Kidney (tissue), 14 donors: Measurements from ENCODE around the gene SATB1. TPM values are rescaled to one million over a fixed set of nuclear protein-coding genes. Genes with fewer than 3 reads are reported as not detected.
"Not testable (repeated sequence)": the region's sequence is repeated elsewhere in the genome, so short reads cannot be mapped to it uniquely, and the experiment has no call there.

Experiments used
- DNase-seq, 5 donors: peaks; one replicate each; pipeline ENCODE4 v3.0.0-alpha.2; 2013 to 2020
- FAIRE-seq: peaks from 2 replicates; lab custom pipeline; 2012; peaks lifted over from hg19 to GRCh38; lab: Jason Lieb, UNC
- H3K27ac ChIP-seq, 2 donors: one replicate each; pipeline ENCODE4 v1.7.0; 2013; ENCODE audit warnings: low read depth in 2 of 2, low read length in 2 of 2, inconsistent platforms in 1 of 2
- H3K27me3 ChIP-seq: one replicate; pipeline ENCODE4 v1.7.1; 2013; ENCODE audit warnings: low read length, inconsistent platforms; ENCODE audit not compliant: control insufficient read depth, insufficient read depth
- H3K36me3 ChIP-seq, 3 donors: one replicate each; pipeline versions ENCODE4 v1.7.0 to v1.7.1; 2013; ENCODE audit warnings: low read length in 3 of 3, control low read depth in 1 of 3, inconsistent platforms in 1 of 3; ENCODE audit not compliant: insufficient read depth in 3 of 3, control insufficient read depth in 2 of 3
- H3K4me1 ChIP-seq, 3 donors: one replicate each; pipeline versions ENCODE4 v1.7.0 to v1.7.1; 2013; ENCODE audit warnings: low read length in 3 of 3, inconsistent platforms in 1 of 3, low read depth in 1 of 3; ENCODE audit not compliant: control insufficient read depth in 2 of 3, insufficient read depth in 2 of 3
- H3K4me3 ChIP-seq, 3 donors: one replicate each; pipeline versions ENCODE4 v1.7.0 to v1.8.1; 2013; ENCODE audit warnings: low read length in 3 of 3, control low read depth in 1 of 3, inconsistent platforms in 1 of 3
- H3K9ac ChIP-seq, 3 donors: one replicate each; pipeline versions ENCODE4 v1.7.0 to v1.7.1; 2013; ENCODE audit warnings: low read length in 3 of 3, control low read depth in 1 of 3, inconsistent platforms in 1 of 3
- H3K9me3 ChIP-seq, 3 donors: one replicate each; pipeline versions ENCODE4 v1.7.0 to v1.7.1; 2013; ENCODE audit warnings: low read length in 3 of 3, control low read depth in 1 of 3, inconsistent platforms in 1 of 3; ENCODE audit not compliant: control insufficient read depth in 2 of 3, insufficient read depth in 1 of 3
- intact Hi-C: fragments of 100-400 bp; cut with DNase I; formaldehyde crosslinking; loops from one replicate; pipeline ENCODE4 v1.11.1; 2022
- polyA plus RNA-seq: library from polyadenylated mRNA; stranded (reverse); fragments of 350-450 nt; fragmentation: Illumina TruSeq; extraction: RNeasy Lipid Tissue Mini Kit (QIAGEN cat#74804); gene quantifications from one replicate; pipeline ENCODE4 v1.2.3, GENCODE V29; 2014; ENCODE audit warnings: low read depth, low replicate concordance; ENCODE audit not compliant: insufficient read depth
- total RNA-seq: library from RNA; stranded (reverse); fragmentation: NEBNext Ultra II Directional; extraction: Animal tissue kit (Norgen Biotek cat#: 25700); gene quantifications from one replicate; pipeline ENCODE4 v1.2.1, GENCODE V29; 2021
- TF ChIP-seq, protein P1 (sequence below): IDR thresholded peaks from 3 replicates; pipeline ENCODE4 v1.5.1; 2012; ENCODE audit warnings: mild to moderate bottlenecking, moderate library complexity, borderline replicate concordance; ENCODE audit not compliant: insufficient read depth; ENCODE audit errors: extremely low read depth
- donor health status: control.
- donor health status: control.
- donor health status: control.
- donor health status: control.
- donor health status: control.
- donor health status: DM: yes; HTN: yes; CAD: no.
- donor health status: Normal renal cell carcinoma (clear cell type).

SATB1 gene
- total and polyA plus RNA-seq, 2 donors from 2014 or later: 6.2 to 22.2 TPM

DNA sequence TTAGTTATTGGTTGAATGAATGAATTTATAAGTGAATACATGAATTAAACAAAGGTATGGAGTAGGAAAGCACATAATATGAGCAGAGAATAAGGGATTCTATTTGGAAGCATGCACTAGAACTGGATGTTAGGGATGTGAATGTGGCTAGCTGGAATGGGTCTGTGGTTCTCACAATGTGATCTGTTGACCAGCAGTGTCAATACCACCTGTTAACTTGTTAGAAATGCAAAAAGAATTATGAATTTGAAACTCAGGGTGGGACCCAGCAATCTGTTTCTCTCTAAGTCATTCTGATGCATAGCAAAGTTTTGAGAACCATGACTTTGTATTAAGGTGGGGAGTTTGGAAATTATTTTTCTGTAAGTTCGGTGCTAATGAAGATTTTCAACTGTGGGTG is 41.0 kb upstream of the SATB1 start:
- H3K27me3 ChIP-seq: no peaks in the 10 kb centered on the region
- H3K4me3 ChIP-seq: no peak overlapping the region
- no peak overlapping the region for H3K27ac ChIP-seq
- intact Hi-C loops: no loop called here
- no peak for DNase-seq
- H3K36me3 ChIP-seq: no peaks in the 10 kb centered on the region
- no peak overlapping the region for H3K9ac ChIP-seq
- TF ChIP-seq, protein P1, sequence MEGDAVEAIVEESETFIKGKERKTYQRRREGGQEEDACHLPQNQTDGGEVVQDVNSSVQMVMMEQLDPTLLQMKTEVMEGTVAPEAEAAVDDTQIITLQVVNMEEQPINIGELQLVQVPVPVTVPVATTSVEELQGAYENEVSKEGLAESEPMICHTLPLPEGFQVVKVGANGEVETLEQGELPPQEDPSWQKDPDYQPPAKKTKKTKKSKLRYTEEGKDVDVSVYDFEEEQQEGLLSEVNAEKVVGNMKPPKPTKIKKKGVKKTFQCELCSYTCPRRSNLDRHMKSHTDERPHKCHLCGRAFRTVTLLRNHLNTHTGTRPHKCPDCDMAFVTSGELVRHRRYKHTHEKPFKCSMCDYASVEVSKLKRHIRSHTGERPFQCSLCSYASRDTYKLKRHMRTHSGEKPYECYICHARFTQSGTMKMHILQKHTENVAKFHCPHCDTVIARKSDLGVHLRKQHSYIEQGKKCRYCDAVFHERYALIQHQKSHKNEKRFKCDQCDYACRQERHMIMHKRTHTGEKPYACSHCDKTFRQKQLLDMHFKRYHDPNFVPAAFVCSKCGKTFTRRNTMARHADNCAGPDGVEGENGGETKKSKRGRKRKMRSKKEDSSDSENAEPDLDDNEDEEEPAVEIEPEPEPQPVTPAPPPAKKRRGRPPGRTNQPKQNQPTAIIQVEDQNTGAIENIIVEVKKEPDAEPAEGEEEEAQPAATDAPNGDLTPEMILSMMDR: no peak
- H3K4me1 ChIP-seq: no peaks in the 10 kb centered on the region
- no peak for FAIRE-seq
- no peaks in the 10 kb centered on the region for H3K9me3 ChIP-seq

DNA sequence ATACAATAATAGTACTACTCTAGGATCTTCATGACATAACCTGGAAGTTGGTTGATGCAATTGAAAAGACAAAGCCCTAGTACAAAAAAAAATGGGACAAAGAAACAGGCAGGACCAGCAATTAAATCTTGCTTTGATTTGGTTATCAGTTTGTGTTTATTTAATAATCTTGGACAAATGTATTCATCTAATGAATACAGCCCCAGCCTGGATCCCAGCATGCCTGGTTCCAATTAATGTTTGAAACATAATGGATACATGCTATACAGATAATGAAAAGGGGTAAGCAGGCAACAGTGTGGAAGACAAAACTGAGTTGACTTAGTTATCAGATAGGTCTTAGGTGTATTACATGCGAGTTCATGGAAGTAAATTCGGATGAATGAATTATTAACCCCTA is 29.6 kb upstream of the SATB1 start:
- Histone ChIP-seq H3K27me3 (no peaks in the 10 kb centered on the region), H3K36me3 (no peaks in the 10 kb centered on the region), H3K9ac (no peak overlapping the region), H3K9me3 (no peaks in the 10 kb centered on the region), H3K4me1 (no peaks in the 10 kb centered on the region), H3K27ac (no peak overlapping the region), H3K4me3 (no peak overlapping the region)
- intact Hi-C loops: no loop called here
- no peak for FAIRE-seq
- DNase-seq: no peak
- TF ChIP-seq, protein P1: no peak

DNA sequence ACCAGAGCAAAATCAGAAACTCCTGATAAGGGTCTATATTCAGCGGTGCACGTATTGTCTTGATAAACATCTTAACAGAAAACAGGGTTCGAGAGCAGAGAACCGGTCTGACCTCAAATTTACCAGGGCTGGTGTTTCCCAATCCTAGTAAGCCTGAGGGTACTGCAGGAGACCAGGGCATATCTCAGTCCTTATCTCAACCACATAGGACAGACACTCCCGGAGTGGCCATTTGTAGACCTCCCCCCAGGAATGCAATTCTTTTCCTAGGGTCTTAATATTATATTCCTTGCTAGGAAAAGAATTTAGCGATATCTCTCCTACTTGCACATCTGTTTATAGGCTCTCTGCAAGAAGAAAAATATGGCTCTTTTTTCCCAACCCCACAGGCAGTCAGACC is 24.5 kb upstream of the SATB1 start:
- H3K36me3 ChIP-seq, FAIRE-seq, DNase-seq, H3K4me1 ChIP-seq, H3K9me3 ChIP-seq, H3K27me3 ChIP-seq, H3K9ac ChIP-seq, H3K4me3 ChIP-seq, H3K27ac ChIP-seq, intact Hi-C loops: not testable (repeated sequence)

DNA sequence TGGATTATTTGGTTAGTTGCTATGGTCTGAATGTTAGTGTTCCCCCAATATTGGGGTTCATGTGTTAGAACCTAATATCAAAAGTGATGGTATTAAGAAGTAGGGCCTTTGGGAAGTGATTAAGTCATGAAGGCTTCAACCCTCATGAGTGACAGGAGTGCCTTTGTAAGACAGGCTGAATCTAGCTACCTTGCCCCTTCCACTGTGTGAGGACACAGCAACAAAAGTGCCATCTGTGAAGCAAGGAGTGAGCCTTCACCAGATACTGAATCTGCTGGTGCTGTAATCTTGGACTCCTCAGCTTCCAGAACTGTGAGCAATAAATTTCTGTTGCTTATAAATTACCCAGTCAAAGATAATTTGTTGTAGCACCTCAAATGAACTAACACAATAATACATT is 22.6 kb upstream of the SATB1 start:
- no peak for DNase-seq
- no peak for FAIRE-seq
- Histone ChIP-seq H3K9ac (no peak overlapping the region), H3K36me3 (no peaks in the 10 kb centered on the region), H3K27ac (no peak overlapping the region), H3K4me3 (no peak overlapping the region), H3K4me1 (peaks cover 0 to 16% (median 13%) of the 10 kb centered on the region in 3 donors), H3K9me3 (no peaks in the 10 kb centered on the region), H3K27me3 (peaks cover 9% of the 10 kb centered on the region)
- intact Hi-C loops: no loop called here
- TF ChIP-seq, protein P1: no peak
